A549 (cell line): ENCODE data around the gene ITPR3. TPM values are rescaled to one million over a fixed set of nuclear protein-coding genes. Genes with fewer than 3 reads are reported as not detected.
A peak's percentile ranks its signal among the peaks of the same experiment; 100 is the strongest.

Experiments
- ATAC-seq, 2 experiments: fragments of 200-7000 bp in 1 of 2; fragments of >200 bp in 1 of 2; cut with Nextera tagmentation in 1 of 2; cut with Tn5 transposase in 1 of 2; 3 replicates each; pipeline versions ENCODE4 v1.8.0 to v1.9.1; 2018 to 2020; ENCODE audit warnings: mild to moderate bottlenecking in 1 of 2, moderate library complexity in 1 of 2
- CTCF ChIA-PET: fragments of 300-600 bp; sonication (Branson Sonifier 250); formaldehyde crosslinking; extraction: SDS; loops from one replicate; lab custom pipeline; 2021; ENCODE audit warnings: antibody characterized with exemption, inconsistent platforms; lab: Yijun Ruan, JAX
- POLR2A ChIA-PET: fragments of 350-600 bp; formaldehyde crosslinking; extraction: SDS; loops from one replicate; lab custom pipeline; 2021; ENCODE audit warnings: antibody characterized with exemption, inconsistent platforms; lab: Yijun Ruan, JAX
- DNase-seq, 2 experiments: peaks; one replicate each; pipeline versions ENCODE4 v3.0.0 to v3.0.0-alpha.2; 2011 to 2016; ENCODE audit warnings: low read depth in 1 of 2, low spot score in 1 of 2
- FAIRE-seq: peaks from 2 replicates; lab custom pipeline; 2011; peaks lifted over from hg19 to GRCh38; lab: Jason Lieb, UNC
- H3K27ac ChIP-seq, 2 experiments: fragments of >200 bp; sonication (Bioruptor Twin); formaldehyde crosslinking; 3 replicates each; pipeline ENCODE4 v1.5.1; 2016 to 2017
- H3K4me1 ChIP-seq: fragments of >200 bp; sonication (Bioruptor Twin); formaldehyde crosslinking; 3 replicates; pipeline ENCODE4 v1.6.1; 2016
- H3K4me2 ChIP-seq: fragments of >200 bp; sonication (Bioruptor Twin); formaldehyde crosslinking; 3 replicates; pipeline ENCODE4 v1.6.1; 2016
- H3K4me3 ChIP-seq: fragments of >200 bp; sonication (Bioruptor Twin); formaldehyde crosslinking; 3 replicates; pipeline ENCODE4 v1.5.1; 2016
- H3K9me3 ChIP-seq: fragments of >200 bp; sonication (Bioruptor Twin); formaldehyde crosslinking; 3 replicates; pipeline ENCODE4 v1.6.1; 2016
- CHD4 ChIP-seq: fragments of 200-600 bp; sonication (generic); IDR thresholded peaks from 2 replicates; pipeline ENCODE4 v1.6.1; 2016; ENCODE audit warnings: antibody characterized with exemption, mild to moderate bottlenecking, borderline replicate concordance
- EHMT2 ChIP-seq: fragments of 200-600 bp; sonication (generic); IDR thresholded peaks from 2 replicates; pipeline ENCODE4 v1.6.1; 2016; ENCODE audit warnings: antibody characterized with exemption, low read depth, mild to moderate bottlenecking, moderate library complexity
- ELK1 ChIP-seq: fragments of 150-350 bp; IDR thresholded peaks from 2 replicates; pipeline ENCODE4 v1.6.1; 2014; ENCODE audit warnings: low read depth, mild to moderate bottlenecking, low read length
- ESRRA ChIP-seq: fragments of 150-350 bp; IDR thresholded peaks from 2 replicates; pipeline ENCODE4 v1.6.1; 2014; ENCODE audit warnings: mild to moderate bottlenecking, low read length, borderline replicate concordance
- FOSB ChIP-seq: fragments of 250-450 bp; sonication (Bioruptor Pico); IDR thresholded peaks from 2 replicates; pipeline ENCODE4 v1.5.0; 2020; ENCODE audit warnings: mild to moderate bottlenecking, moderate library complexity
- FOSL2 ChIP-seq, 2 experiments: fragments of 450-650 bp in 1 of 2; fragments of >200 bp in 1 of 2; sonication (Bioruptor Twin) in 1 of 2; formaldehyde crosslinking; IDR thresholded peaks; 2 replicates each; pipeline versions ENCODE4 v1.5.0 to v1.6.1; 2016 to 2020; ENCODE audit warnings: mild to moderate bottlenecking in 1 of 2, moderate library complexity in 1 of 2
- FOXS1 ChIP-seq: fragments of 250-450 bp; sonication (Bioruptor Pico); IDR thresholded peaks from 2 replicates; pipeline ENCODE4 v1.5.0; 2020; ENCODE audit warnings: mild to moderate bottlenecking, moderate library complexity
- HEYL ChIP-seq: fragments of 250-450 bp; sonication (Bioruptor Pico); IDR thresholded peaks from 2 replicates; pipeline ENCODE4 v1.8.0; 2021; ENCODE audit warnings: mild to moderate bottlenecking, moderate library complexity
- HOXA7 ChIP-seq: fragments of 250-450 bp; sonication (Bioruptor Pico); IDR thresholded peaks from 2 replicates; pipeline ENCODE4 v1.5.0; 2020; ENCODE audit warnings: mild to moderate bottlenecking, moderate library complexity
- HOXB5 ChIP-seq: fragments of 250-450 bp; sonication (Bioruptor Pico); IDR thresholded peaks from 2 replicates; pipeline ENCODE4 v1.5.0; 2020; ENCODE audit warnings: mild to moderate bottlenecking, moderate library complexity
- JUN ChIP-seq, 2 experiments: fragments of >200 bp; sonication (Bioruptor Twin); formaldehyde crosslinking; IDR thresholded peaks; 2 replicates in 1 of 2; 3 replicates in 1 of 2; pipeline ENCODE4 v1.6.1; 2016 to 2017
- JUNB ChIP-seq: fragments of >200 bp; sonication (Bioruptor Twin); formaldehyde crosslinking; IDR thresholded peaks from 2 replicates; pipeline ENCODE4 v1.6.1; 2016
- KDM1A ChIP-seq: fragments of 200-600 bp; sonication (generic); IDR thresholded peaks from 2 replicates; pipeline ENCODE4 v1.6.1; 2016; ENCODE audit warnings: low read depth, mild to moderate bottlenecking
- MAZ ChIP-seq: fragments of 150-350 bp; IDR thresholded peaks from 2 replicates; pipeline ENCODE4 v1.6.1; 2014; ENCODE audit warnings: antibody characterized with exemption, low read depth, low read length, borderline replicate concordance
- MYC ChIP-seq: IDR thresholded peaks from 2 replicates; pipeline ENCODE4 v1.6.1; 2012; ENCODE audit warnings: mild to moderate bottlenecking, inconsistent platforms, low read length, improper control_type of control experiment, borderline replicate concordance
- NFE2L2 ChIP-seq: fragments of 150-350 bp; conservative IDR thresholded peaks from 2 replicates; pipeline ENCODE4 v1.6.1; 2014; ENCODE audit warnings: low read length
- RAD21 ChIP-seq, 2 experiments: fragments of >200 bp in 1 of 2; sonication (Bioruptor Twin) in 1 of 2; formaldehyde crosslinking in 1 of 2; IDR thresholded peaks in 1 of 2; conservative IDR thresholded peaks in 1 of 2; 2 replicates in 1 of 2; 3 replicates in 1 of 2; pipeline ENCODE4 v1.6.1; 2012 to 2018; ENCODE audit warnings: inconsistent platforms in 1 of 2
- RFX5 ChIP-seq: fragments of 450-650 bp; IDR thresholded peaks from 2 replicates; pipeline ENCODE4 v1.7.1; 2014; ENCODE audit warnings: antibody characterized with exemption, mild to moderate bottlenecking, moderate library complexity
- RNF2 ChIP-seq: fragments of 200-600 bp; sonication (generic); IDR thresholded peaks from 2 replicates; pipeline ENCODE4 v1.6.1; 2016; ENCODE audit warnings: low read depth, mild to moderate bottlenecking, antibody characterized with exemption, moderate library complexity, borderline replicate concordance
- TP53 ChIP-seq: fragments of 250-450 bp; sonication (Bioruptor Pico); IDR thresholded peaks from 2 replicates; pipeline ENCODE4 v1.5.0; 2021; ENCODE audit warnings: mild to moderate bottlenecking, moderate library complexity
- ZC3H11A ChIP-seq: fragments of 450-650 bp; IDR thresholded peaks from 2 replicates; pipeline ENCODE4 v1.6.1; 2014; ENCODE audit warnings: antibody characterized with exemption, mild to moderate bottlenecking
- ZSCAN20 ChIP-seq: fragments of 250-450 bp; sonication (Bioruptor Pico); IDR thresholded peaks from 2 replicates; pipeline ENCODE4 v1.8.0; 2022; ENCODE audit warnings: mild to moderate bottlenecking, moderate library complexity
- WGBS: methylation state at CpG from one replicate; pipeline ENCODE4 v1.1.6; 2017; ENCODE audit errors: missing lambda C conversion rate; 5-methylcytosine and 5-hydroxymethylcytosine counted together
- polyA plus RNA-seq, 4 experiments: library from polyadenylated mRNA; depleted of rRNA in 3 of 4; stranded (reverse); fragments of >200 nt; fragmentation: RNase III in 1 of 4; extraction: RNeasy Plus Mini Kit Qiagen cat#74134 plus additional on column Dnase treatment in 1 of 4; gene quantifications; 2 replicates in 3 of 4; 3 replicates in 1 of 4; pipeline ENCODE4 v1.2.3, GENCODE V29; 2011 to 2017
- TF ChIP-seq, protein P1 (sequence below): fragments of 250-450 bp; sonication (Bioruptor Pico); IDR thresholded peaks from 2 replicates; pipeline ENCODE4 v1.5.0; 2021; ENCODE audit warnings: mild to moderate bottlenecking, moderate library complexity, borderline replicate concordance
- TF ChIP-seq, protein P2 (sequence below): fragments of >200 bp; sonication (Bioruptor Twin); formaldehyde crosslinking; IDR thresholded peaks from 3 replicates; pipeline ENCODE4 v1.6.1; 2016

The ITPR3 gene
- polyA plus RNA-seq, 2 of the 4 experiments (the other 2 are of a cell fraction), result 17.6 to 20.8 TPM

DNA sequence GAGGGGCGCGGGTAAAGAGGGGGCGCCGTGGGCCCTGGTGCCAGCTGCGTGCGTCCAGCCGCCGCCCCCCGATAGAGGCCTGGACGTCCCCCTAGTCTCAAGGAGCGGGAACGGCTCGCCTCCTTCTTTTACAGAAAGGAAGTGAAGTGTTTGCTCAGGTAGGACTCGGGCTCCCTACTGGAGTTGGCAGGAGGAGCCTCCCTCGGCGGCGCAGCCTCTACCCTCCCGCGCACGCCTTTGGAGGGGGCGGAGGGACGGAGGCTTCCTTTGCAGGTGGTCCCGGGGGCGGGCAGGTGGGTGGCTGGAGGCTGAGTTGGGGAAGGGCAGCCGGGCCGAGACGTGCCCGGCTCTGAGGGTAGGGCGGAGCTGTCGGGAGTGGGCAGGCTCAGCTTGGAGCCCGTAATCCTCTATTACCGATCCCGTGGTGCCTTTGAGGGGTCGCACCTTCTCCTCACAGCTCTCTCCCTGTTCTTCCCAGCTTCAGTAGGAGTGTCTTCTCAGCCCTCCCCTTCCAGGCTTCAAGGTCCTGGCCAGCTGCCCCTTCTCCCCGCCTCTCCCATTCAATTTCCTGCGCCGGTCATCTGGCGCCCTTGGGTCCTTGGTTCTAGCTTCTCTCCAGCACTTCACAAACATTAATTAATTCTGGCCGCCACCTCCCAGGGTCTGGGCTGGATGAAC is 728 bp downstream of the ITPR3 start:
- ATAC-seq (peak; percentile 52 to 63), DNase-seq (no peak), FAIRE-seq (no peak)
- TF ChIP-seq HEYL (CRISPR knock-in tag), result no peak
- TF ChIP-seq HOXA7 (CRISPR knock-in tag), result no peak
- TF ChIP-seq ZSCAN20 (CRISPR knock-in tag), result no peak
- TF ChIP-seq ESRRA, result no peak
- no peak for TF ChIP-seq KDM1A
- no peak for TF ChIP-seq RAD21 (conservative IDR thresholded peaks at IDR 0.05 in 1 of 2, IDR thresholded peaks at IDR 0.05 in 1 of 2)
- no peak for TF ChIP-seq RFX5
- no peak for TF ChIP-seq MAZ
- no peak for TF ChIP-seq ZC3H11A
- TF ChIP-seq FOSL2 (IDR thresholded peaks at IDR 0.05), result no peak
- TF ChIP-seq FOSL2 (CRISPR knock-in tag; IDR thresholded peaks at IDR 0.05), result no peak
- no peak for TF ChIP-seq EHMT2
- no peak for TF ChIP-seq ELK1
- no peak for TF ChIP-seq CHD4
- Histone ChIP-seq H3K27ac (peak overlapping the region; percentile 87 to 99), H3K4me3 (peak overlapping the region; percentile 80), H3K4me1 (peaks cover 30% of the 10 kb centered on the region), H3K4me2 (peak overlapping the region; percentile 96), H3K9me3 (no peaks in the 10 kb centered on the region)
- ChIA-PET CTCF (interaction anchor here (0.6 to 3.6 kb wide), 12 partner anchors 11 to 1995 kb away, joined by 3 to 18 read pairs (median 4); no protein-coding TSS in a partner anchor), POLR2A (interaction anchor here (0.6 to 2.3 kb wide), 4 partner anchors 12 to 1479 kb away, joined by 3 to 8 read pairs (median 4); partner anchors contain the start of gene BAK1)
- 3% methylated on average over 12 of the region's 39 CpGs for WGBS

DNA sequence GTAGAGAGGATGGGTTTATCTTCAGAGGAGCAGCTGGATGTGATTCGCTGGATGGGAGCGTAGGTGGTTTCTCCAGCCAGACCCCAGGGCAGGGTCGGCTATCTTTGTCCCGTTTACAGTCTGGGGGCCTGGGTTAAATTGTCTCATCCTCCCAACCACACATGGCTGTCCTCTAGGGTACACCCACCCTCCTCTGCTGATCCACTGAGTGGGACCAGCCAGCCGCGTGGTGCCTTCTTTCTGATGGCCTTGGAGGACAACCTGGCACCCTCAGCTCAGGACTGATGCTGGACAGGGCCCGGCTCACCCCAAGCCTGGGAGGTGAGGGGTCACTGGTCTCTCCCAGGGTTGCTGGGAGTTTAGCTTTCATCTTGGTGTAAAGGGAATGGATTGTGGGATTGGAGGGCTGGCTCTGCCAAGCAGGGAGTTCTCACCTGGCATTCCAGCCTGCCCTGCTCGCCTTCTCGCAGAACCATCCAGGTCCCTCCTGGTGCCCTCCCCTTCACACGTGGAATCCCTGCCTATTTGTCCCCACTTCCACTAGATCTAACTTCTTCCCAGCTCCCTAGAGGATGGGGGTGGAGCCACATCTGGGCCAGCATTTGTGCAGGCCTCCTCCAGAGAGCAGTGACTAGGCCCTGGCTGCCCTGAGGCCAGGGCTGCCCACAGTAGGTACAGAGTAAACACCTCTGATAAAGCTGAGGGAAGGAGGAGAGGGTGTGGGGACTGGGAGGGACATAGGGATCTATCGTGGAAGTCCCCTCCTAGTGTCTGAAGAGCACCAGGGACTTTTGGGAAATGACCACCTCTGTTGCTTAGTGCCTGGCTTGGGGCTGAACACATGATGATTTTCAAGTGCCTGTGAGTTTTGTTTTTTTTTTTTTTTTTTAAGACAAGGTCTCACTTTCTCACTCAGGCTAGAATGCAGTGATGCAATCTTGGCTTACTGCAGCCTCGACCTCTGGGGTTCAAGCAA is 1.6 kb downstream of the ITPR3 start:
- ATAC-seq (peak in 1 of 2 experiments; percentile 51; a peak in 3 of 6 replicates), DNase-seq (no peak)

More for the DNA sequence above, 1.6 kb downstream of the ITPR3 start:
- Histone ChIP-seq H3K4me1 (peaks cover 36% of the 10 kb centered on the region), H3K9me3 (no peaks in the 10 kb centered on the region), H3K27ac (peak overlapping the region; percentile 87 to 99), H3K4me2 (peak overlapping the region; percentile 96), H3K4me3 (peak overlapping the region; percentile 80)
- WGBS, result 35% methylated on average over 9 of the region's 12 CpGs
- no peak for TF ChIP-seq ZC3H11A
- TF ChIP-seq CHD4, result no peak
- TF ChIP-seq JUNB, result no peak
- TF ChIP-seq, protein P1, sequence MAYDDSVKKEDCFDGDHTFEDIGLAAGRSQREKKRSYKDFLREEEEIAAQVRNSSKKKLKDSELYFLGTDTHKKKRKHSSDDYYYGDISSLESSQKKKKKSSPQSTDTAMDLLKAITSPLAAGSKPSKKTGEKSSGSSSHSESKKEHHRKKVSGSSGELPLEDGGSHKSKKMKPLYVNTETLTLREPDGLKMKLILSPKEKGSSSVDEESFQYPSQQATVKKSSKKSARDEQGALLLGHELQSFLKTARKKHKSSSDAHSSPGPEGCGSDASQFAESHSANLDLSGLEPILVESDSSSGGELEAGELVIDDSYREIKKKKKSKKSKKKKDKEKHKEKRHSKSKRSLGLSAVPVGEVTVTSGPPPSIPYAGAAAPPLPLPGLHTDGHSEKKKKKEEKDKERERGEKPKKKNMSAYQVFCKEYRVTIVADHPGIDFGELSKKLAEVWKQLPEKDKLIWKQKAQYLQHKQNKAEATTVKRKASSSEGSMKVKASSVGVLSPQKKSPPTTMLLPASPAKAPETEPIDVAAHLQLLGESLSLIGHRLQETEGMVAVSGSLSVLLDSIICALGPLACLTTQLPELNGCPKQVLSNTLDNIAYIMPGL (CRISPR knock-in tag), result no peak
- no peak for TF ChIP-seq ESRRA
- TF ChIP-seq, protein P2, sequence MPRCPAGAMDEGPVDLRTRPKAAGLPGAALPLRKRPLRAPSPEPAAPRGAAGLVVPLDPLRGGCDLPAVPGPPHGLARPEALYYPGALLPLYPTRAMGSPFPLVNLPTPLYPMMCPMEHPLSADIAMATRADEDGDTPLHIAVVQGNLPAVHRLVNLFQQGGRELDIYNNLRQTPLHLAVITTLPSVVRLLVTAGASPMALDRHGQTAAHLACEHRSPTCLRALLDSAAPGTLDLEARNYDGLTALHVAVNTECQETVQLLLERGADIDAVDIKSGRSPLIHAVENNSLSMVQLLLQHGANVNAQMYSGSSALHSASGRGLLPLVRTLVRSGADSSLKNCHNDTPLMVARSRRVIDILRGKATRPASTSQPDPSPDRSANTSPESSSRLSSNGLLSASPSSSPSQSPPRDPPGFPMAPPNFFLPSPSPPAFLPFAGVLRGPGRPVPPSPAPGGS, result no peak
- TF ChIP-seq RFX5, result no peak
- no peak for TF ChIP-seq MYC
- no peak for TF ChIP-seq ELK1
- TF ChIP-seq FOXS1 (CRISPR knock-in tag), result no peak
- no peak for TF ChIP-seq FOSB (CRISPR knock-in tag)
- TF ChIP-seq JUN (IDR thresholded peaks at IDR 0.05), result no peak
- TF ChIP-seq TP53 (CRISPR knock-in tag), result no peak
- no peak for TF ChIP-seq NFE2L2
- no peak for TF ChIP-seq HOXB5 (CRISPR knock-in tag)
- TF ChIP-seq RNF2, result no peak
- no peak for TF ChIP-seq ZSCAN20 (CRISPR knock-in tag)
- CTCF ChIA-PET, result interaction anchor here (0.7 to 3.6 kb wide), 10 partner anchors 10 to 79 kb away, joined by 3 to 18 read pairs (median 7); no protein-coding TSS in a partner anchor
- POLR2A ChIA-PET, result interaction anchor here (0.5 to 2.3 kb wide), 2 partner anchors 43 to 170 kb away, joined by 4 to 8 read pairs; partner anchors contain the start of gene BAK1
- no peak for FAIRE-seq
